AG20443 (cell line): ENCODE results near the gene TPCN1.

ENCODE experiments used
- DNase-seq: peaks from one replicate; pipeline ENCODE4 v3.0.0; 2012; ENCODE audit warnings: low spot score, mixed read lengths

Gene TPCN1

GRCh38 chr12:113310489-113310888 is 89.2 kb downstream of the TPCN1 start:
- no peak for DNase-seq

GRCh38 chr12:113314121-113314529 is 92.9 kb downstream of the TPCN1 start:
- no peak for DNase-seq

GRCh38 chr12:113315358-113315757 is 94.1 kb downstream of the TPCN1 start:
- DNase-seq: no peak

GRCh38 chr12:113316155-113316554 is 94.9 kb downstream of the TPCN1 start:
- DNase-seq: no peak

GRCh38 chr12:113317122-113317521 is 95.9 kb downstream of the TPCN1 start:
- no peak for DNase-seq

- no peak for DNase-seq
Observed at GRCh38 chr12:113318046-113318656, 96.9 kb downstream of the TPCN1 start.

GRCh38 chr12:113318900-113319628 is 97.8 kb downstream of the TPCN1 start:
- DNase-seq: no peak

- DNase-seq: no peak
Observed at GRCh38 chr12:113320401-113320800, 99.1 kb downstream of the TPCN1 start.

- DNase-seq: peak; percentile 61
Observed at GRCh38 chr12:113322343-113322742, 101.1 kb downstream of the TPCN1 start.

GRCh38 chr12:113325916-113326315 is 104.7 kb downstream of the TPCN1 start:
- DNase-seq: peak; percentile 65

GRCh38 chr12:113326775-113327395 is 105.6 kb downstream of the TPCN1 start:
- no peak for DNase-seq

GRCh38 chr12:113328368-113328889 is 107.2 kb downstream of the TPCN1 start:
- no peak for DNase-seq

- DNase-seq: no peak
Observed at GRCh38 chr12:113329022-113329790, 107.9 kb downstream of the TPCN1 start.

GRCh38 chr12:113329791-113330417 is 108.6 kb downstream of the TPCN1 start:
- DNase-seq: no peak

- no peak for DNase-seq
Observed at GRCh38 chr12:113330505-113330904, 109.2 kb downstream of the TPCN1 start.

- no peak for DNase-seq
Observed at GRCh38 chr12:113332688-113333417, 111.6 kb downstream of the TPCN1 start.

- no peak for DNase-seq
Observed at GRCh38 chr12:113333418-113333750, 112.1 kb downstream of the TPCN1 start.

- DNase-seq: no peak
Observed at GRCh38 chr12:113333877-113334785, 112.9 kb downstream of the TPCN1 start.

- DNase-seq: peak; percentile 98
Observed at GRCh38 chr12:113334786-113335539, 113.7 kb downstream of the TPCN1 start, which contains the start of gene SLC8B1. Gene SLC8B1 (minus strand): TSS chr12:113335109. CDS start chr12:113332878, 2,231 bp downstream.
